ENCODE data around the gene GAS2L2. TPM values are rescaled to one million over a fixed set of nuclear protein-coding genes. Genes with fewer than 3 reads are reported as not detected.
A peak's percentile ranks its signal among the peaks of the same experiment; 100 is the strongest.

GAS2L2 gene
- total RNA-seq, 1 experiment from 2014 or later = 0.15 TPM

DNA sequence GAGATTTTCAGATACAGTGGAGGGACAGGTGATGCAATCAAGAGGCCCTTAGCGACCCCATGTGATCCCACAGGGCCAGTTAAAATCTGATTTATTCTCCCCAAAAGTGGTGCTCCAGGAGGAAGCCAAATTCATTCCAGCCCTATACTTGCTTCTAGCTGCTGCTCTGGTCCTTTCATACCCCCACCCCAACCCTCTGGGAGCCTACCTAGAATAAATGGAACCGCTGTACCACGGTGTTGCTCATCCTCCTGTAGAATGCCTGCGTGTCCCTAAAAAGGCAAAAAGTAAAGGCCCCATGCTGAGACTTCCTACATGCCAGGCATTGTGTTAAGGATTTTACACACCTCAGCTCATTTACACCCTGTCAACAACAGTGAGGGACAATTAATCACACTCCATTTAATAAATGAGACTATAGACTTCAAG is 23.6 kb downstream of the GAS2L2 start:
- TF ChIP-seq, protein P1, sequence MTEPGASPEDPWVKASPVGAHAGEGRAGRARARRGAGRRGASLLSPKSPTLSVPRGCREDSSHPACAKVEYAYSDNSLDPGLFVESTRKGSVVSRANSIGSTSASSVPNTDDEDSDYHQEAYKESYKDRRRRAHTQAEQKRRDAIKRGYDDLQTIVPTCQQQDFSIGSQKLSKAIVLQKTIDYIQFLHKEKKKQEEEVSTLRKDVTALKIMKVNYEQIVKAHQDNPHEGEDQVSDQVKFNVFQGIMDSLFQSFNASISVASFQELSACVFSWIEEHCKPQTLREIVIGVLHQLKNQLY (CRISPR knock-in tag; IDR thresholded peaks at IDR 0.05) = no peak
- TF ChIP-seq, protein P2, sequence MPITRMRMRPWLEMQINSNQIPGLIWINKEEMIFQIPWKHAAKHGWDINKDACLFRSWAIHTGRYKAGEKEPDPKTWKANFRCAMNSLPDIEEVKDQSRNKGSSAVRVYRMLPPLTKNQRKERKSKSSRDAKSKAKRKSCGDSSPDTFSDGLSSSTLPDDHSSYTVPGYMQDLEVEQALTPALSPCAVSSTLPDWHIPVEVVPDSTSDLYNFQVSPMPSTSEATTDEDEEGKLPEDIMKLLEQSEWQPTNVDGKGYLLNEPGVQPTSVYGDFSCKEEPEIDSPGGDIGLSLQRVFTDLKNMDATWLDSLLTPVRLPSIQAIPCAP (CRISPR knock-in tag; IDR thresholded peaks at IDR 0.05) = no peak
- no peak for TF ChIP-seq GABPB1 (CRISPR knock-in tag; IDR thresholded peaks at IDR 0.05)
- TF ChIP-seq, protein P3, sequence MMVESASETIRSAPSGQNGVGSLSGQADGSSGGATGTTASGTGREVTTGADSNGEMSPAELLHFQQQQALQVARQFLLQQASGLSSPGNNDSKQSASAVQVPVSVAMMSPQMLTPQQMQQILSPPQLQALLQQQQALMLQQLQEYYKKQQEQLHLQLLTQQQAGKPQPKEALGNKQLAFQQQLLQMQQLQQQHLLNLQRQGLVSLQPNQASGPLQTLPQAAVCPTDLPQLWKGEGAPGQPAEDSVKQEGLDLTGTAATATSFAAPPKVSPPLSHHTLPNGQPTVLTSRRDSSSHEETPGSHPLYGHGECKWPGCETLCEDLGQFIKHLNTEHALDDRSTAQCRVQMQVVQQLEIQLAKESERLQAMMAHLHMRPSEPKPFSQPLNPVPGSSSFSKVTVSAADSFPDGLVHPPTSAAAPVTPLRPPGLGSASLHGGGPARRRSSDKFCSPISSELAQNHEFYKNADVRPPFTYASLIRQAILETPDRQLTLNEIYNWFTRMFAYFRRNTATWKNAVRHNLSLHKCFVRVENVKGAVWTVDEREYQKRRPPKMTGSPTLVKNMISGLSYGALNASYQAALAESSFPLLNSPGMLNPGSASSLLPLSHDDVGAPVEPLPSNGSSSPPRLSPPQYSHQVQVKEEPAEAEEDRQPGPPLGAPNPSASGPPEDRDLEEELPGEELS (CRISPR knock-in tag; IDR thresholded peaks at IDR 0.05) = no peak
- TF ChIP-seq ESRRA (CRISPR knock-in tag; IDR thresholded peaks at IDR 0.05; ENCODE audit: borderline replicate concordance) = no peak
- TF ChIP-seq FOXK1 (CRISPR knock-in tag; IDR thresholded peaks at IDR 0.05) = no peak
- no peak for TF ChIP-seq TCF7 (CRISPR knock-in tag; IDR thresholded peaks at IDR 0.05; ENCODE audit: low read depth)
- TF ChIP-seq PRRX2 (CRISPR knock-in tag; IDR thresholded peaks at IDR 0.05) = no peak
- TF ChIP-seq NR1H2 (CRISPR knock-in tag; IDR thresholded peaks at IDR 0.05) = no peak
- TF ChIP-seq, protein P4, sequence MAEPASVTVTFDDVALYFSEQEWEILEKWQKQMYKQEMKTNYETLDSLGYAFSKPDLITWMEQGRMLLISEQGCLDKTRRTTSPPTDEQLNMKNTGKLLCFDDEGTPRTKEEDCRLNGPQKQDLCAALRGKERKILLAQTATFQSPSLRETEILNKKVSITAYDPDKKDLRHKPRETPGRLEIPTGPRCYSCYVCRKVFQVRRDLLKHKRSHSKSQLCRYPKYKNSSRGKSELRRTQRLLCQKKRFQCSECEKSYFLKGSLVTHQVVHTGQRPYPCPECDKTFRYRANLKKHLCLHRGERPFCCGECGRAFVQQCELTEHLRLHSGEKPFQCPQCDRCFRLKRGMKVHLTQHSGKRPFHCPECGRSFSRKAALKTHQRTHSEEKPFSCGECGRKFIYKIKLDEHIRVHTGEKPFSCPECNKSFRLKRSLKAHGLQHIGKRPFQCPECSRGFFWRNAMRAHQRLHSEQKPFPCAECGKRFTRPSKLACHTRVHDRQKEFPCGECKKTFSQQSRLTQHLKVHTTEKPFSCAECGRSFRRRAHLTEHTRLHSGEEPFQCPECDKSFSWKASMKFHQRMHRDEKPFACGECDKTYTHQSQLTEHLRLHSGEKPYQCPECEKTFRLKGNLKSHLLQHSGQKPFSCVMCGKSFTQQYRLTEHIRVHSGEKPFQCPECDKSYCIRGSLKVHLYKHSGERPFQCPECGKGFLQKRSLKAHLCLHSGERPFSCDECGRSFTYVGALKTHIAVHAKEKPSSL (CRISPR knock-in tag; conservative IDR thresholded peaks at IDR 0.05) = no peak
- no peak for TF ChIP-seq ZNF232 (CRISPR knock-in tag; IDR thresholded peaks at IDR 0.05)
- TF ChIP-seq HMGA2 (CRISPR knock-in tag; IDR thresholded peaks at IDR 0.05) = no peak
- TF ChIP-seq, protein P5, sequence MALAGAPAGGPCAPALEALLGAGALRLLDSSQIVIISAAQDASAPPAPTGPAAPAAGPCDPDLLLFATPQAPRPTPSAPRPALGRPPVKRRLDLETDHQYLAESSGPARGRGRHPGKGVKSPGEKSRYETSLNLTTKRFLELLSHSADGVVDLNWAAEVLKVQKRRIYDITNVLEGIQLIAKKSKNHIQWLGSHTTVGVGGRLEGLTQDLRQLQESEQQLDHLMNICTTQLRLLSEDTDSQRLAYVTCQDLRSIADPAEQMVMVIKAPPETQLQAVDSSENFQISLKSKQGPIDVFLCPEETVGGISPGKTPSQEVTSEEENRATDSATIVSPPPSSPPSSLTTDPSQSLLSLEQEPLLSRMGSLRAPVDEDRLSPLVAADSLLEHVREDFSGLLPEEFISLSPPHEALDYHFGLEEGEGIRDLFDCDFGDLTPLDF (CRISPR knock-in tag; IDR thresholded peaks at IDR 0.05) = no peak
- no peak for TF ChIP-seq SOX15 (CRISPR knock-in tag; IDR thresholded peaks at IDR 0.05)
- TF ChIP-seq MYBL2 (CRISPR knock-in tag; IDR thresholded peaks at IDR 0.05) = no peak
- TF ChIP-seq, protein P6, sequence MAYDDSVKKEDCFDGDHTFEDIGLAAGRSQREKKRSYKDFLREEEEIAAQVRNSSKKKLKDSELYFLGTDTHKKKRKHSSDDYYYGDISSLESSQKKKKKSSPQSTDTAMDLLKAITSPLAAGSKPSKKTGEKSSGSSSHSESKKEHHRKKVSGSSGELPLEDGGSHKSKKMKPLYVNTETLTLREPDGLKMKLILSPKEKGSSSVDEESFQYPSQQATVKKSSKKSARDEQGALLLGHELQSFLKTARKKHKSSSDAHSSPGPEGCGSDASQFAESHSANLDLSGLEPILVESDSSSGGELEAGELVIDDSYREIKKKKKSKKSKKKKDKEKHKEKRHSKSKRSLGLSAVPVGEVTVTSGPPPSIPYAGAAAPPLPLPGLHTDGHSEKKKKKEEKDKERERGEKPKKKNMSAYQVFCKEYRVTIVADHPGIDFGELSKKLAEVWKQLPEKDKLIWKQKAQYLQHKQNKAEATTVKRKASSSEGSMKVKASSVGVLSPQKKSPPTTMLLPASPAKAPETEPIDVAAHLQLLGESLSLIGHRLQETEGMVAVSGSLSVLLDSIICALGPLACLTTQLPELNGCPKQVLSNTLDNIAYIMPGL (CRISPR knock-in tag; IDR thresholded peaks at IDR 0.05) = no peak
- TF ChIP-seq, protein P7, sequence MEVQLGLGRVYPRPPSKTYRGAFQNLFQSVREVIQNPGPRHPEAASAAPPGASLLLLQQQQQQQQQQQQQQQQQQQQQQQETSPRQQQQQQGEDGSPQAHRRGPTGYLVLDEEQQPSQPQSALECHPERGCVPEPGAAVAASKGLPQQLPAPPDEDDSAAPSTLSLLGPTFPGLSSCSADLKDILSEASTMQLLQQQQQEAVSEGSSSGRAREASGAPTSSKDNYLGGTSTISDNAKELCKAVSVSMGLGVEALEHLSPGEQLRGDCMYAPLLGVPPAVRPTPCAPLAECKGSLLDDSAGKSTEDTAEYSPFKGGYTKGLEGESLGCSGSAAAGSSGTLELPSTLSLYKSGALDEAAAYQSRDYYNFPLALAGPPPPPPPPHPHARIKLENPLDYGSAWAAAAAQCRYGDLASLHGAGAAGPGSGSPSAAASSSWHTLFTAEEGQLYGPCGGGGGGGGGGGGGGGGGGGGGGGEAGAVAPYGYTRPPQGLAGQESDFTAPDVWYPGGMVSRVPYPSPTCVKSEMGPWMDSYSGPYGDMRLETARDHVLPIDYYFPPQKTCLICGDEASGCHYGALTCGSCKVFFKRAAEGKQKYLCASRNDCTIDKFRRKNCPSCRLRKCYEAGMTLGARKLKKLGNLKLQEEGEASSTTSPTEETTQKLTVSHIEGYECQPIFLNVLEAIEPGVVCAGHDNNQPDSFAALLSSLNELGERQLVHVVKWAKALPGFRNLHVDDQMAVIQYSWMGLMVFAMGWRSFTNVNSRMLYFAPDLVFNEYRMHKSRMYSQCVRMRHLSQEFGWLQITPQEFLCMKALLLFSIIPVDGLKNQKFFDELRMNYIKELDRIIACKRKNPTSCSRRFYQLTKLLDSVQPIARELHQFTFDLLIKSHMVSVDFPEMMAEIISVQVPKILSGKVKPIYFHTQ (CRISPR knock-in tag; IDR thresholded peaks at IDR 0.05) = no peak
- POLR2A ChIA-PET = interaction anchor here (0.6 kb wide), 1 partner anchor 34 kb away, joined by 4 read pairs; no protein-coding TSS in a partner anchor
- H3K4me1 Mint-ChIP-seq = peaks cover 51% of the 10 kb centered on the region
- H3K4me3 Mint-ChIP-seq = peak overlapping the region; percentile 27; the same call in 1 of the 2 replicates
- H3K9me3 Mint-ChIP-seq = no peaks in the 10 kb centered on the region
- H3K27ac Mint-ChIP-seq = no peak overlapping the region
- ATAC-seq (no peak), DNase-seq (ENCODE audit: low spot score) (no peak)
- H3K36me3 Mint-ChIP-seq = peaks cover 15% of the 10 kb centered on the region
- CTCF ChIA-PET = interaction anchor here (2.2 to 8.1 kb wide), 3 partner anchors 18 to 134 kb away, joined by 7 to 85 read pairs (median 34); no protein-coding TSS in a partner anchor
- peaks cover 16% of the 10 kb centered on the region for H3K27me3 Mint-ChIP-seq (ENCODE audit: low read depth)
